ENCODE data around the gene HMX3. TPM values are rescaled to one million over a fixed set of nuclear protein-coding genes. Genes with fewer than 3 reads are reported as not detected.

HMX3 gene
- total and polyA plus RNA-seq, 2 of the 13 experiments (the other 11 are each of a cell fraction or from before 2014, with no cell fraction given), result not detected

DNA sequence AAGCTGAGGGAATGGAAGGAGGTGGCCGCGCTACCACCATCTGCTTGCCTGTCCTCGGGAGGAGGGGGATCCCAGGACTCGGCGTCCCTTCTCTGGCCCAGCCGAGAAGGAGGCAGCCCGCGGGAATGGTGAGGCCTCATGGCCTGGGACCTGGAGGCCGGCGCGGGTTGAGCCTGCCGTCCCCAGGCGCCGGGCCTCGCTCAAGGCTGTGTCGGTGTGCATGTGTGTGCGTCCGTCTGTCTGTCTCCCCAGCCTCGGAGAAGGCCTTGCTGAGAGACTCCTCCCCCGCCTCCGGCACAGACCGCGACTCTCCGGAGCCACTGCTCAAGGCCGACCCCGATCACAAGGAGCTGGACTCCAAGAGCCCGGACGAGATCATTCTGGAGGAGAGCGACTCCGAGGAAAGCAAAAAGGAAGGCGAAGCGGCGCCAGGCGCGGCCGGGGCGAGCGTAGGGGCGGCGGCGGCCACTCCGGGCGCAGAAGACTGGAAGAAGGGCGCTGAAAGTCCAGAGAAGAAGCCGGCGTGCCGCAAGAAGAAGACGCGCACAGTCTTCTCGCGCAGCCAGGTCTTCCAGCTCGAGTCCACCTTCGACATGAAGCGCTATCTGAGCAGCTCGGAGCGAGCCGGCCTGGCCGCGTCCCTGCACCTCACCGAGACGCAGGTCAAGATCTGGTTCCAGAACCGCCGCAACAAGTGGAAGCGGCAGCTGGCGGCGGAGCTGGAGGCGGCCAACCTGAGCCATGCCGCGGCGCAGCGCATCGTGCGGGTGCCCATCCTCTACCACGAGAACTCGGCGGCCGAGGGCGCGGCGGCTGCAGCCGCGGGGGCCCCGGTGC, 1.3 kb downstream of the HMX3 start:
- FAIRE-seq, result no peak
- Histone ChIP-seq H3K4me2 (ENCODE audit: low read depth, low read length) (peak overlapping the region; percentile 69), H4K20me1 (ENCODE audit: insufficient read depth, low read length) (peaks cover 6% of the 10 kb centered on the region; the same call in 1 of the 2 replicates), H3K4me1 (ENCODE audit: insufficient read depth, low read length) (peaks cover 60% of the 10 kb centered on the region), H3K9me3 (ENCODE audit: low read length) (no peaks in the 10 kb centered on the region), H3K27me3 (ENCODE audit: control insufficient read depth in 1 of 2, insufficient read depth in 2 of 2, low read length in 2 of 2) (peaks cover 17 to 86% of the 10 kb centered on the region in 2 experiments; a peak in 4 of 5 replicates), H3K9ac (ENCODE audit: insufficient read depth, low read depth, low read length) (no peak overlapping the region), H2AFZ (ENCODE audit: low read length) (no peak overlapping the region), H3K27ac (ENCODE audit: extremely low read length, insufficient read depth, low read length) (no peak overlapping the region), H3K36me3 (replicated peaks in 1 of 2; ENCODE audit: control insufficient read depth in 1 of 2, insufficient read depth in 2 of 2, low read length in 2 of 2) (no peaks in the 10 kb centered on the region), H3K4me3 (replicated peaks in 1 of 3; ENCODE audit: insufficient read depth in 1 of 3, low read depth in 2 of 3, low read length in 3 of 3) (peak overlapping the region; percentile 27 to 61 (median 40); a peak in 5 of 6 replicates), H3K79me2 (ENCODE audit: insufficient read depth, low read length) (no peaks in the 10 kb centered on the region)
- 9% methylated on average over 8 of the region's 83 CpGs for WGBS (ENCODE audit: low lambda C conversion rate)
- no peak for DNase-seq (ENCODE audit: low spot score)
- ATAC-seq, result peak; percentile 2; the same call in 1 of the 3 replicates
- intact Hi-C loops (cut with micrococcal nuclease; ENCODE audit: unreplicated experiment) (loop anchor here (5.0 kb wide), 1 partner anchor 130 kb away; no protein-coding TSS in a partner anchor), in situ Hi-C loops (cut with HindIII; ENCODE audit: extremely low pct_ligation_motif_present, low pct_unique_long_range_greater_than_20kb) (no loop called here)
- POLR2A ChIA-PET, result no interaction called here
- no TSS peak for BruUV-seq (replicated peaks)
- CTCF ChIA-PET (ENCODE audit: low intra/inter-chr PET ratio, low total read pairs), result no interaction called here
- TF ChIP-seq, protein P1, sequence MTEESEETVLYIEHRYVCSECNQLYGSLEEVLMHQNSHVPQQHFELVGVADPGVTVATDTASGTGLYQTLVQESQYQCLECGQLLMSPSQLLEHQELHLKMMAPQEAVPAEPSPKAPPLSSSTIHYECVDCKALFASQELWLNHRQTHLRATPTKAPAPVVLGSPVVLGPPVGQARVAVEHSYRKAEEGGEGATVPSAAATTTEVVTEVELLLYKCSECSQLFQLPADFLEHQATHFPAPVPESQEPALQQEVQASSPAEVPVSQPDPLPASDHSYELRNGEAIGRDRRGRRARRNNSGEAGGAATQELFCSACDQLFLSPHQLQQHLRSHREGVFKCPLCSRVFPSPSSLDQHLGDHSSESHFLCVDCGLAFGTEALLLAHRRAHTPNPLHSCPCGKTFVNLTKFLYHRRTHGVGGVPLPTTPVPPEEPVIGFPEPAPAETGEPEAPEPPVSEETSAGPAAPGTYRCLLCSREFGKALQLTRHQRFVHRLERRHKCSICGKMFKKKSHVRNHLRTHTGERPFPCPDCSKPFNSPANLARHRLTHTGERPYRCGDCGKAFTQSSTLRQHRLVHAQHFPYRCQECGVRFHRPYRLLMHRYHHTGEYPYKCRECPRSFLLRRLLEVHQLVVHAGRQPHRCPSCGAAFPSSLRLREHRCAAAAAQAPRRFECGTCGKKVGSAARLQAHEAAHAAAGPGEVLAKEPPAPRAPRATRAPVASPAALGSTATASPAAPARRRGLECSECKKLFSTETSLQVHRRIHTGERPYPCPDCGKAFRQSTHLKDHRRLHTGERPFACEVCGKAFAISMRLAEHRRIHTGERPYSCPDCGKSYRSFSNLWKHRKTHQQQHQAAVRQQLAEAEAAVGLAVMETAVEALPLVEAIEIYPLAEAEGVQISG (CRISPR knock-in tag; IDR thresholded peaks at IDR 0.05), result no peak
- TF ChIP-seq, protein P2, sequence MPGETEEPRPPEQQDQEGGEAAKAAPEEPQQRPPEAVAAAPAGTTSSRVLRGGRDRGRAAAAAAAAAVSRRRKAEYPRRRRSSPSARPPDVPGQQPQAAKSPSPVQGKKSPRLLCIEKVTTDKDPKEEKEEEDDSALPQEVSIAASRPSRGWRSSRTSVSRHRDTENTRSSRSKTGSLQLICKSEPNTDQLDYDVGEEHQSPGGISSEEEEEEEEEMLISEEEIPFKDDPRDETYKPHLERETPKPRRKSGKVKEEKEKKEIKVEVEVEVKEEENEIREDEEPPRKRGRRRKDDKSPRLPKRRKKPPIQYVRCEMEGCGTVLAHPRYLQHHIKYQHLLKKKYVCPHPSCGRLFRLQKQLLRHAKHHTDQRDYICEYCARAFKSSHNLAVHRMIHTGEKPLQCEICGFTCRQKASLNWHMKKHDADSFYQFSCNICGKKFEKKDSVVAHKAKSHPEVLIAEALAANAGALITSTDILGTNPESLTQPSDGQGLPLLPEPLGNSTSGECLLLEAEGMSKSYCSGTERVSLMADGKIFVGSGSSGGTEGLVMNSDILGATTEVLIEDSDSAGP (CRISPR knock-in tag; IDR thresholded peaks at IDR 0.05; ENCODE audit: borderline replicate concordance), result peak; percentile 21; the same call in 1 of the 2 replicates
- TF ChIP-seq ZNF263 (CRISPR knock-in tag; IDR thresholded peaks at IDR 0.05) (peak; percentile 57), HNRNPLL (IDR thresholded peaks at IDR 0.05; ENCODE audit: low read depth, low read length, poor library complexity, severe bottlenecking) (peak; percentile 53), SETDB1 (CRISPR knock-in tag; IDR thresholded peaks at IDR 0.05; ENCODE audit: borderline replicate concordance) (no peak), ZNF138 (CRISPR knock-in tag; IDR thresholded peaks at IDR 0.05; ENCODE audit: low read depth) (no peak), ZNF256 (CRISPR knock-in tag; conservative IDR thresholded peaks at IDR 0.05) (no peak), ZNF292 (CRISPR knock-in tag; IDR thresholded peaks at IDR 0.05; ENCODE audit: borderline replicate concordance, low read depth) (no peak), RBM22 (optimal IDR thresholded peaks at IDR 0.05; ENCODE audit: low read length) (no peak), RBM39 (IDR thresholded peaks at IDR 0.05; ENCODE audit: low read depth, low read length, poor library complexity, severe bottlenecking) (peak; percentile 6), ZNF510 (CRISPR knock-in tag; IDR thresholded peaks at IDR 0.05; ENCODE audit: low read depth) (no peak)
- TF ChIP-seq, protein P3, sequence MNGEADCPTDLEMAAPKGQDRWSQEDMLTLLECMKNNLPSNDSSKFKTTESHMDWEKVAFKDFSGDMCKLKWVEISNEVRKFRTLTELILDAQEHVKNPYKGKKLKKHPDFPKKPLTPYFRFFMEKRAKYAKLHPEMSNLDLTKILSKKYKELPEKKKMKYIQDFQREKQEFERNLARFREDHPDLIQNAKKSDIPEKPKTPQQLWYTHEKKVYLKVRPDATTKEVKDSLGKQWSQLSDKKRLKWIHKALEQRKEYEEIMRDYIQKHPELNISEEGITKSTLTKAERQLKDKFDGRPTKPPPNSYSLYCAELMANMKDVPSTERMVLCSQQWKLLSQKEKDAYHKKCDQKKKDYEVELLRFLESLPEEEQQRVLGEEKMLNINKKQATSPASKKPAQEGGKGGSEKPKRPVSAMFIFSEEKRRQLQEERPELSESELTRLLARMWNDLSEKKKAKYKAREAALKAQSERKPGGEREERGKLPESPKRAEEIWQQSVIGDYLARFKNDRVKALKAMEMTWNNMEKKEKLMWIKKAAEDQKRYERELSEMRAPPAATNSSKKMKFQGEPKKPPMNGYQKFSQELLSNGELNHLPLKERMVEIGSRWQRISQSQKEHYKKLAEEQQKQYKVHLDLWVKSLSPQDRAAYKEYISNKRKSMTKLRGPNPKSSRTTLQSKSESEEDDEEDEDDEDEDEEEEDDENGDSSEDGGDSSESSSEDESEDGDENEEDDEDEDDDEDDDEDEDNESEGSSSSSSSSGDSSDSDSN (CRISPR knock-in tag; IDR thresholded peaks at IDR 0.05), result peak; percentile 47; the same call in 1 of the 2 replicates
- TF ChIP-seq, protein P4, sequence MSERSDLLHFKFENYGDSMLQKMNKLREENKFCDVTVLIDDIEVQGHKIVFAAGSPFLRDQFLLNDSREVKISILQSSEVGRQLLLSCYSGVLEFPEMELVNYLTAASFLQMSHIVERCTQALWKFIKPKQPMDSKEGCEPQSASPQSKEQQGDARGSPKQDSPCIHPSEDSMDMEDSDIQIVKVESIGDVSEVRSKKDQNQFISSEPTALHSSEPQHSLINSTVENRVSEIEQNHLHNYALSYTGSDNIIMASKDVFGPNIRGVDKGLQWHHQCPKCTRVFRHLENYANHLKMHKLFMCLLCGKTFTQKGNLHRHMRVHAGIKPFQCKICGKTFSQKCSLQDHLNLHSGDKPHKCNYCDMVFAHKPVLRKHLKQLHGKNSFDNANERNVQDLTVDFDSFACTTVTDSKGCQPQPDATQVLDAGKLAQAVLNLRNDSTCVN (CRISPR knock-in tag; IDR thresholded peaks at IDR 0.05; ENCODE audit: borderline replicate concordance), result no peak
